H1 (cell line): ENCODE measurements around the gene ZBTB20. TPM values are rescaled to one million over a fixed set of nuclear protein-coding genes. Genes with fewer than 3 reads are reported as not detected.

Experiments used
- ATF3 ChIP-seq: IDR thresholded peaks from 2 replicates; pipeline ENCODE4 v1.6.1; 2011; ENCODE audit warnings: low read depth, mild to moderate bottlenecking, low read length; ENCODE audit not compliant: insufficient read depth
- BCL11A ChIP-seq, 2 experiments: IDR thresholded peaks; one replicate each; pipeline ENCODE4 v1.6.1; 2011; ENCODE audit warnings: low read depth in 2 of 2, low read length in 2 of 2, mild to moderate bottlenecking in 2 of 2
- HDAC6 ChIP-seq: IDR thresholded peaks from one replicate; pipeline ENCODE4 v1.7.1; 2012; ENCODE audit warnings: low read depth, mild to moderate bottlenecking, inconsistent platforms, low read length, moderate library complexity
- SIRT6 ChIP-seq: IDR thresholded peaks from one replicate; pipeline ENCODE4 v1.7.1; 2012; ENCODE audit warnings: low read length, inconsistent platforms
- ZNF274 ChIP-seq: IDR thresholded peaks from 2 replicates; pipeline ENCODE4 v1.7.0; 2012; ENCODE audit warnings: low read length, borderline replicate concordance; ENCODE audit errors: extremely low read depth
- polyA plus RNA-seq, 7 experiments: library from polyadenylated mRNA; depleted of rRNA in 3 of 7; stranded (reverse) in 5 of 7; unstranded in 2 of 7; fragments of >200 nt in 5 of 7; fragments of 200-250 nt in 2 of 7; gene quantifications; 1 replicate in 5 of 7; 2 replicates in 1 of 7; 4 replicates in 1 of 7; pipeline versions ENCODE4 v1.2.1 to v1.2.3, GENCODE V29; 2011 to 2013; ENCODE audit warnings: missing spikeins in 2 of 7, mixed read lengths in 2 of 7
- total RNA-seq: library from RNA; stranded (reverse); fragmentation: NEBNext Ultra II Directional; extraction: Animal tissue kit (Norgen Biotek cat#: 25700); gene quantifications from 2 replicates; pipeline ENCODE4 v1.2.1, GENCODE V29; 2021

ZBTB20 gene
- total and polyA plus RNA-seq, 2 of the 8 experiments (the other 6 are each of a cell fraction or from before 2014, with no cell fraction given), result 0.35 to 1.3 TPM

GRCh38 chr3:114669614-114670013, 477.5 kb downstream of the ZBTB20 start (continued):
- TF ChIP-seq ZNF274 (no peak), HDAC6 (no peak), ATF3 (no peak), BCL11A (IDR thresholded peaks at IDR 0.05; ENCODE audit: low read depth in 2 of 2, low read length in 2 of 2) (no peak), SIRT6 (no peak)
